DMS 273 (cell line): ENCODE results near the gene TBCD.
A peak's percentile ranks its signal among the peaks of the same experiment; 100 is the strongest.

Source experiments
- DNase-seq: peaks from one replicate; lab custom pipeline; 2025; ENCODE audit not compliant: unreplicated experiment; lab: John Stamatoyannopoulos, UW

TBCD gene

GRCh38 chr17:82898976-82899514 is 147.2 kb downstream of the TBCD start:
- no peak for DNase-seq

- no peak for DNase-seq
Measured at GRCh38 chr17:82899941-82900340, 148.1 kb downstream of the TBCD start.

GRCh38 chr17:82900741-82901140 is 148.9 kb downstream of the TBCD start:
- no peak for DNase-seq

DNA sequence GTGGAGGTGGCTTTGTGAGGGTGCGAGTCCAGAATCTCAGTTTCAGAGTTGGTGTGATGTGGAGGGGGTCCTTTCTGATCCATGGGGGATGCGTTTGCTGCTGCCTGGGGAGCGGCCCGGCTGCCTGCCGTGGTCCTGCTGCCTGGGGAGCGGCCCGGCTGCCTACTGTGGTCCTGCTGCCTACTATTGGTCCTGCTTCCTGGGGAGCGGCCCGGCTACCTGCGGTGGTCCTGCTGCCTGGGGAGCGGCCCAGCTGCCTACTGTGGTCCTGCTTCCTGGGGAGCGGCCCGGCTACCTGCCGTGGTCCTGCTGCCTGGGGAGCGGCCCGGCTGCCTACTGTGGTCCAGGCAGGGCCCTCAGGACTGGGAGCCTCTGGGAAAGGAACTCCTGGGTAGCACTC is 149.5 kb downstream of the TBCD start:
- no peak for DNase-seq

- DNase-seq: no peak
Measured at GRCh38 chr17:82901856-82902255, 150.0 kb downstream of the TBCD start.

DNA sequence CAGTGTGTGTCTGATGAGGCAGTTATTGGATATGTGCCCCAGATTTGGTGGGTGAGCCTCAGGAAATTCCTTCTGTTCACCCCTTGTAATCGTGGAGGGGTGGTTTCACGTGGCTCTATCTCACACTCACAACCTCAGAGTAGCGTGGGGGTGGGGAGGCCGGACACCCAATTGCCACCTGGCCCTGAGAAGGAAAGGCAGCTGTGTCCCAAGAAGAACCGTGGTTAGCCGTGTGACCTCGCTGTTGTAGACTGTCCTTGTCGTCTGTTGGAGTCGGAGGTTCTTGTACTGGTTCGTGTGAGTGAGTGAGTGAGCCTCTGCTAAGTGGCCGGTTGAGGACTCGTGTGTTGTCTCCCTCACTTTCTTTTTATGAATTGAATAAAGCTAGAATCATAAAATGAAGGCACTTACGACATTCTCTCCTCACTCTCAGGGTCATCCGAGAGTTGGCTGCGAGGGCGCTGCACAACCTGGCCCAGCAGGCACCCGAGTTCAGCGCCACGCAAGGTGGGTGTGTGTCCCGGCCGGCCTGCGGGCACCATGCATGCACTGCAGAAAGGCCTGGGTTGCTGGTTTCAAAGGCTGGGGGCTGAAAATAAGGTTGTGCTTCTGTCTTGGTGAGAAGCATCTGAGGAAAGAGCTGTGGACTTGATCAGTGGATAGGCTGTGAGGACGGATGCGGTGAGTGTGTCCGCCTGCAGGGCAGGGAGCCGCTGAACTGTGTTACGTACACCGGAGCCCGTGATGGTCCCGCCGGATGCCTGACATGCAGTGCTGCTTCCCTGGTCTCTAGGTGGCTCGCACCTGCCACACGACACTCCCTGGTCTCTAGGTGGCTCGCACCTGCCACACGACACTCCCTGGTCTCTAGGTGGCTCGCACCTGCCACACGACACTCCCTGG is 151.4 kb downstream of the TBCD start:
- DNase-seq: no peak

GRCh38 chr17:82905130-82905529 is 153.3 kb downstream of the TBCD start:
- DNase-seq: no peak

GRCh38 chr17:82907797-82908542 is 156.1 kb downstream of the TBCD start:
- no peak for DNase-seq

DNA sequence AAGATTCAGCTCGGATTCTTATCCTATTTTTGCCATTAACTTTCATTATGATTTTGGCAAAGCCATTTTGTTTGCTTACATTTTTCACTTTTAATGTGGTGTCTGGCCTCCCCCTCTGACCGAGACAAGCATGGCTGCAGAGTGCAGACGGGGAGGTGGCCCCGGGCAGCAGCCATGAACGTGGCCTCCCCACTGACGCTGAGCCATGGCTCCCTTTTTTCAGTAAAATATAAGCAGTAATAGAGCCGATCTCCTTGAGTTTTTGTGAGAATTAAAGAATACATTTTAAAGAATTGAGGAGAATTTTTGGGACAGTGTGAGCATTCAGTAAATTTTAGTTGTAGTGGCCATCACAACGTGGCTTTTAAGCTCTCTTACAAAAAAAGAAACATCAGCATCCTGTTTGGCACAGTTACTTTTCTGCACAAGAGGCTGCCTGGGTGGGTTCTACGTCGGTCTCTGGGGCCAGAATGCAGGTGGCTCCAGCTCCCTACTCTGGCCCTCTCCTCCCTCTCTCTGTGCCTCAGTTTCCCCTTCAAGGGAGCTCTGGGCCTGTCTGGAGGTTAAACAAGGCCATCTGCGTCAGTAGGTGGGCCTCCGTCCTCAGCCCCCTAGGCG is 156.8 kb downstream of the TBCD start:
- DNase-seq: no peak

DNA sequence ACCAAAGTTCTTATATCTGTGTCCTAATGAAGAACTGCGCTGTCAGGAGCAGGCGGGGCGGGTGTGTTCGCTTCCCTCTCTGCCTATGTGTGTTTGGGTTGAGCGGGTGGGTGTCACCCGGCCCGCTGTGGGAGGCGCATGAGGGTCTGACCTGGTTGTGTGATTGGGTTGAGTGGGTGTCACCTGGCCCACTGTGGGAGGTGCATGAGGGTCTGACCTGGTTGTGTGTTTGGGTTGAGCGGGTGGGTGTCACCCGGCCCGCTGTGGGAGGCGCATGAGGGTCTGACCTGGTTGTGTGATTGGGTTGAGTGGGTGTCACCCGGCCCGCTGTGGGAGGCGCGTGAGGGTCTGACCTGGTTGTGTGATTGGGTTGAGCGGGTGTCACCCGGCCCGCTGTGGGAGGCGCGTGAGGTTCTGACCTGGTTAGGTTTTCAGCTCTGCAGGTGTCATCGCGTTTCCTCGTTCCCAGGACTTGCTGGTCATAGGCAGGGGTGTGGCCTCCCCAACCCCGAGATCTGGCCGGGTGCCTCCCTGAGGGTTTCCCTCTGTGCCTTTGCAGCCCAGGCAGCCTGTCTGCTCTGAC is 157.5 kb downstream of the TBCD start:
- no peak for DNase-seq

DNA sequence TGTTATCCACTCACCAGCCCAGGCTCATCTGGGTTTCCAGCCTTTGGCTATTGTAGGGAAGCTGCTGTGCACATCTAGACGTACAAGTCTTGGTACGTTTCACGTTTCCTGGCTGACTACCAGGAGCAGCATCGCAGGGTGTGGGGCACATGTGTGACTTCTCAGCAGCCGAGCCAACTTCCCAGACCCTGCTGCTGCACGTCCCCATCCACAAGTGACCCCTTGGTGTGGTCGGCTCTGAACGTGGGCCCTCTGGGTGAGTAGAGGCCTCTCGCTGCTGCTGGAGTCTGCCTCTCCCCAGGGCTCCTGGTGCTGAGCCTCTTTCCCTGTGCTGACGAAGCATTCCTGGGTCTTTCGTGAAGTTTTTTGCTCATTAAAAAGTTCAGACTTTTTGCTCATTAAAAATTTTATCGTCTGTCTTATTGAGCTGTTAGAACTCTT is 158.2 kb downstream of the TBCD start:
- DNase-seq: no peak

DNA sequence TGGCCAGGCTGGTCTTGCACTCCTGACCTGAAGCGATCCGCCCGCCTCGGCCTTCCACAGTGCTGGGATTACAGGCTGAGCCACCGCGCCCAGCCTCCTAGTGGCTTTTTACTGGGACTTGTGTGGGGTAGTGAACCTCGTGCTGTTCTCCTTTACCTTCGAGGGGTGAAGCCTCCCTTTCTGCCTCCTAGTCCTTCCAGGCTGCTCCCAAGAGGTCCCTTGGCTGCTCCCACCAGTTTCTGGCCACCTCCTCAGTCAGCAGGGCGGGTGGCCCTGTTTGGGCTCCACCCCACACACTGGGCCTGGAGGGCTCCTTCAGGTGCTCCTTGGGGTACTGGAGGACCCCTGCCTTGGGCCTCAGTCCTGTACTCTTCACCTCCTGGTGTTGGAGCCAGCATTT is 158.9 kb downstream of the TBCD start:
- DNase-seq: no peak

GRCh38 chr17:82911822-82912221 is 160.0 kb downstream of the TBCD start:
- no peak for DNase-seq

- no peak for DNase-seq
Measured at GRCh38 chr17:82912484-82913089, 160.7 kb downstream of the TBCD start.

- peak; percentile 22 for DNase-seq
Measured at GRCh38 chr17:82913304-82914043, 161.6 kb downstream of the TBCD start.

DNA sequence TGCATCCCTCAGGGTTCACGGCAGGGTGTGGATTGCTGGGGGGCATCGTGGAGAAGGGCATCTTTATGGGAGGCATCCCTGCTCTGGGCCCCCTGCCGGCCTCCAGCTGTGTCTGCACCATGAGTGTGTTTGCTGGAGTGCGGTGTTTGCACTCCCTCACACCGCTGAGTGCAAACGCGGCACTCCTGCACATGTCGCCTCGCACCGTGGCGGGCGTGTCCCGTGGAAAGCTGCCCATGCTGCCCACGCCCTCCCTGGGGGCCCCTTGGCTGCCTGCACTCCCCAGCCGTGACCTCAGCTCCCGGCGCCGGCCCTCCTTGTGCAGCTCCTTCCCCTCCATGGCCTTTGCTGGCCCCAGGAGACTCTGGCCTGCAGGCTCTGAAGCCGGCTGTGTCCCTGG is 162.5 kb downstream of the TBCD start:
- peak; percentile 41 for DNase-seq

DNA sequence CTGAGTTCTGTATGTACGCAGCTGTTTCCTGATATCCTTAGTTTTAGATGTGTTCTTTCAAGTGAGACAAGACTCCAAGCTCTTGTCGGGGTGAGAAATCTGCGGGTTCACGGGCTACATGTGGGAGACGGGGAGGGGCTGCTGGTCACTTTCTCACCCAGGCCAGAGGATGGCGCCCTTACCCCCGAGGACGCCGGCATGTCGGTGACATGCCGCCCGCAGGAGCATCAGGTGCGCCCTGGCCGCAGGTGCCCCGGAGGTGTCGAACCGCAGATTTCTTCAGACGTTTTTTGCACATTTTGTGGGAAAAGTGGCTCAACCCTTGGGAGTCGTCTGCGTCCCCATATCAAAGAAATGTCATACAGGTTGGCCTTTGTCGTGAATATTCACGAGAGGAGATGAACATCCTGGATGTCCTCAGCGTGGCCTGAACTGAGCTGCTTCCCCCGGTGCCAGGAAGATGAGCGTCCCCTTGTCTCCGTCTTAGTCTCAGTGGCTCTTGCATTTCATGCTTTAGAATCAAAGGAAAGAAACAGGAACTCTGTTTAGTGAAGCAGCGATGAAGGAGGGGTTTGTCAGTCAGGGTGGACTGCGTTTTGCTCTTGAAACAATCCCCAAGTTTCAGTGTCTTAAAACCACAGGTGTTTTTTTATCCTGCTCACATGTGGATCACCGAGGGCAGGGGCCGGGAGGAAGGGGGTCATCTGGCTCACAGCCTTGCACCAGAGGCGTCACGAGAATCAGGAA is 163.3 kb downstream of the TBCD start:
- DNase-seq: no peak

GRCh38 chr17:82915757-82916027 is 163.8 kb downstream of the TBCD start:
- DNase-seq: no peak

DNA sequence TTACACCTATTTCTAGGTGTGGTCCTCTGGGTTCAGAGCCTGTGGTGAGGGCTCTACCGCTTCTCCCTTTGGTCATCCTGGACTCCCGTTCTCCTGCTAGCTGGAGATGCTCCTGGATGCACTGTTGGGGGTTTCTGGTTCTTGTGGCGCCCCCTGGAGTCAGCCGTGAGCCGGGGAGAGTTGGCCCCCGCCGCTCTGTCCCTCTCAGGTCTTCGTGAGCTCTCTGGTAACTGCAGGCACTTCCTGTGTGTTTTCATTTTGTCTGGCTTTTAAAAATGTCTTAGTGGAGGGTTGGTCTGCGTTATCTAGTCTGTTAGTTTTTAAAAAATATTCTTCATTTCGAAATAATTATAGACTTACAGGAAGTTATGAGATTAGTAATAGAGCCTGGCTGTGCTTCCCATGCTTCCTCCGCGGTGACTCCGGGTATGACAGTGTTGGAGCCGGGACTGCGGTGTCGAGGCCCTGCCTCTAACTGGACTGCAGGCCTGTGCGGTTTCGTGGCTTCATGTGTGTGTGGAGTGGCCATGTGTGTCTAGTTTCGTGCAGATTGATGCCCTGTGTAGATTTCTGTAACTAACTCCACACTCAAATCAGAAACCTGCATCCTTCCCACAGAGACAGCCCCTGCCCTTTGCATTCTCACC is 166.0 kb downstream of the TBCD start:
- DNase-seq: peak; percentile 45
